H9 (cell line): ENCODE measurements around the gene BAX. TPM values are rescaled to one million over a fixed set of nuclear protein-coding genes. Genes with fewer than 3 reads are reported as not detected.

Experiments
- DNase-seq: peaks from one replicate; pipeline ENCODE4 v3.0.0-alpha.2; 2017
- H2AFZ ChIP-seq: one replicate; pipeline ENCODE4 v1.6.1; 2013; ENCODE audit warnings: mild to moderate bottlenecking, low read length, control low read depth, moderate library complexity
- H2AK5ac ChIP-seq: 2 replicates; pipeline ENCODE4 v1.6.1; 2013; ENCODE audit warnings: low read length, control low read depth, mixed read lengths; ENCODE audit not compliant: insufficient read length
- H2BK120ac ChIP-seq: one replicate; pipeline ENCODE4 v1.6.1; 2013; ENCODE audit warnings: low read depth, mild to moderate bottlenecking, low read length, control low read depth, inconsistent platforms; ENCODE audit not compliant: poor library complexity, severe bottlenecking
- H2BK12ac ChIP-seq: 2 replicates; pipeline ENCODE4 v1.6.1; 2013; ENCODE audit warnings: low read length, control low read depth, mixed read lengths, low read depth; ENCODE audit not compliant: insufficient read length
- H2BK15ac ChIP-seq: 2 replicates; pipeline ENCODE4 v1.6.1; 2013; ENCODE audit warnings: low read depth, low read length, control low read depth
- H2BK20ac ChIP-seq: one replicate; pipeline ENCODE4 v1.6.1; 2013; ENCODE audit warnings: low read depth, mild to moderate bottlenecking, low read length, control low read depth, inconsistent platforms; ENCODE audit not compliant: poor library complexity, severe bottlenecking
- H2BK5ac ChIP-seq: 2 replicates; pipeline ENCODE4 v1.6.1; 2013; ENCODE audit warnings: low read length, control low read depth, mixed read lengths; ENCODE audit not compliant: insufficient read length
- H3K14ac ChIP-seq: 2 replicates; pipeline ENCODE4 v1.6.1; 2013; ENCODE audit warnings: low read length, control low read depth; ENCODE audit not compliant: insufficient read depth
- H3K18ac ChIP-seq: 2 replicates; pipeline ENCODE4 v1.6.1; 2013; ENCODE audit warnings: low read depth, mild to moderate bottlenecking, mixed read lengths, low read length, control low read depth; ENCODE audit not compliant: insufficient read length
- H3K23ac ChIP-seq: 2 replicates; pipeline ENCODE4 v1.6.1; 2013; ENCODE audit warnings: low read length, control low read depth, mixed read lengths, low read depth; ENCODE audit not compliant: insufficient read length
- H3K23me2 ChIP-seq: 2 replicates; pipeline ENCODE4 v1.6.1; 2013; ENCODE audit warnings: low read depth, mild to moderate bottlenecking, mixed read lengths, low read length, control low read depth; ENCODE audit not compliant: insufficient read length, poor library complexity, severe bottlenecking
- H3K27ac ChIP-seq: 2 replicates; pipeline ENCODE4 v1.5.1; 2013; ENCODE audit warnings: low read length, control low read depth, mixed read lengths, low read depth; ENCODE audit not compliant: insufficient read length
- H3K27me3 ChIP-seq: 2 replicates; pipeline ENCODE4 v1.6.1; 2013; ENCODE audit warnings: low read length, control low read depth, inconsistent platforms; ENCODE audit not compliant: insufficient read depth
- H3K4ac ChIP-seq: 2 replicates; pipeline ENCODE4 v1.6.1; 2013; ENCODE audit warnings: low read depth, mild to moderate bottlenecking, control low read depth, inconsistent platforms, low read length, moderate library complexity
- H3K4me1 ChIP-seq: 2 replicates; pipeline ENCODE4 v1.6.1; 2013; ENCODE audit warnings: low read length, control low read depth, inconsistent platforms; ENCODE audit not compliant: insufficient read depth
- H3K4me2 ChIP-seq: 2 replicates; pipeline ENCODE4 v1.6.1; 2013; ENCODE audit warnings: low read length, control low read depth, mixed read lengths; ENCODE audit not compliant: insufficient read length, insufficient read depth
- H3K56ac ChIP-seq: 2 replicates; pipeline ENCODE4 v1.6.1; 2013; ENCODE audit warnings: low read depth, mild to moderate bottlenecking, mixed read lengths, low read length, control low read depth; ENCODE audit not compliant: insufficient read length
- H3K79me1 ChIP-seq: 2 replicates; pipeline ENCODE4 v1.6.1; 2013; ENCODE audit warnings: low read depth, mild to moderate bottlenecking, moderate library complexity, low read length, control low read depth, inconsistent platforms; ENCODE audit not compliant: insufficient read depth, poor library complexity, severe bottlenecking
- H3K79me2 ChIP-seq: 2 replicates; pipeline ENCODE4 v1.6.1; 2013; ENCODE audit warnings: low read length, control low read depth, inconsistent platforms; ENCODE audit not compliant: insufficient read depth
- H3K9ac ChIP-seq: 2 replicates; pipeline ENCODE4 v1.6.1; 2013; ENCODE audit warnings: low read length, control low read depth, mixed read lengths; ENCODE audit not compliant: insufficient read length; ENCODE audit errors: extremely low read depth
- H3K9me3 ChIP-seq: one replicate; pipeline ENCODE4 v1.6.1; 2013; ENCODE audit warnings: low read depth, low read length, inconsistent platforms; ENCODE audit not compliant: control insufficient read depth
- H3T11ph ChIP-seq: one replicate; pipeline ENCODE4 v1.6.1; 2013; ENCODE audit warnings: mild to moderate bottlenecking, low read length, control low read depth, inconsistent platforms
- H4K20me1 ChIP-seq: one replicate; pipeline ENCODE4 v1.6.1; 2013; ENCODE audit not compliant: control insufficient read depth, insufficient read length, insufficient read depth
- H4K5ac ChIP-seq: 2 replicates; pipeline ENCODE4 v1.6.1; 2013; ENCODE audit warnings: low read depth, mild to moderate bottlenecking, mixed read lengths, low read length, control low read depth; ENCODE audit not compliant: insufficient read length
- H4K8ac ChIP-seq: replicated peaks from 2 replicates; pipeline ENCODE4 v1.6.1; 2013; ENCODE audit warnings: low read length, control low read depth, mixed read lengths, low read depth; ENCODE audit not compliant: insufficient read length
- H4K91ac ChIP-seq: 2 replicates; pipeline ENCODE4 v1.6.1; 2013; ENCODE audit warnings: low read depth, mild to moderate bottlenecking, moderate library complexity, mixed read lengths, low read length, control low read depth; ENCODE audit not compliant: insufficient read length
- H3K27ac Mint-ChIP-seq, 3 experiments: 2 replicates in 2 of 3; 3 replicates in 1 of 3; pipeline ENCODE4 v1.8.0; 2020 to 2021; ENCODE audit warnings: mixed read lengths in 3 of 3, mild to moderate bottlenecking in 1 of 3, moderate library complexity in 1 of 3
- H3K27me3 Mint-ChIP-seq: 2 replicates; pipeline ENCODE4 v1.8.0; 2021; ENCODE audit warnings: low read depth, mild to moderate bottlenecking, moderate library complexity, mixed read lengths
- H3K36me3 Mint-ChIP-seq, 3 experiments: 2 replicates in 2 of 3; 3 replicates in 1 of 3; pipeline ENCODE4 v1.8.0; 2020 to 2021; ENCODE audit warnings: low read depth in 3 of 3, mixed read lengths in 3 of 3; ENCODE audit not compliant: insufficient read depth in 1 of 3
- H3K4me1 Mint-ChIP-seq, 2 experiments: 2 replicates each; pipeline ENCODE4 v1.8.0; 2020; ENCODE audit warnings: mixed read lengths in 2 of 2
- H3K4me3 Mint-ChIP-seq, 2 experiments: 2 replicates in 1 of 2; 3 replicates in 1 of 2; pipeline ENCODE4 v1.8.0; 2020 to 2021; ENCODE audit warnings: mild to moderate bottlenecking in 2 of 2, mixed read lengths in 2 of 2, moderate library complexity in 1 of 2
- H3K9me3 Mint-ChIP-seq, 2 experiments: 2 replicates in 1 of 2; 3 replicates in 1 of 2; pipeline ENCODE4 v1.8.0; 2020; ENCODE audit warnings: mild to moderate bottlenecking in 2 of 2, mixed read lengths in 2 of 2, moderate library complexity in 1 of 2
- WGBS: extraction: QIAGEN DNeasy Blood & Tissue Kit; methylation state at CpG from one replicate; pipeline ENCODE4 v1.1.7; 2013; ENCODE audit warnings: missing lambda C conversion rate, low lambda C conversion rate, mixed read lengths; ENCODE audit not compliant: insufficient read length; ENCODE audit errors: extremely low coverage; 5-methylcytosine and 5-hydroxymethylcytosine counted together
- total RNA-seq: library from RNA; stranded (reverse); gene quantifications from 2 replicates; pipeline ENCODE4 v1.2.1, GENCODE V29; 2021
- TF ChIP-seq, protein P1 (sequence below): fragments of 200-600 bp; sonication (generic); conservative IDR thresholded peaks from 3 replicates; pipeline ENCODE4 v1.8.0; 2021; ENCODE audit warnings: antibody characterized with exemption, mild to moderate bottlenecking

The BAX gene
- total RNA-seq, 1 experiment from 2014 or later, result 310 TPM

DNA sequence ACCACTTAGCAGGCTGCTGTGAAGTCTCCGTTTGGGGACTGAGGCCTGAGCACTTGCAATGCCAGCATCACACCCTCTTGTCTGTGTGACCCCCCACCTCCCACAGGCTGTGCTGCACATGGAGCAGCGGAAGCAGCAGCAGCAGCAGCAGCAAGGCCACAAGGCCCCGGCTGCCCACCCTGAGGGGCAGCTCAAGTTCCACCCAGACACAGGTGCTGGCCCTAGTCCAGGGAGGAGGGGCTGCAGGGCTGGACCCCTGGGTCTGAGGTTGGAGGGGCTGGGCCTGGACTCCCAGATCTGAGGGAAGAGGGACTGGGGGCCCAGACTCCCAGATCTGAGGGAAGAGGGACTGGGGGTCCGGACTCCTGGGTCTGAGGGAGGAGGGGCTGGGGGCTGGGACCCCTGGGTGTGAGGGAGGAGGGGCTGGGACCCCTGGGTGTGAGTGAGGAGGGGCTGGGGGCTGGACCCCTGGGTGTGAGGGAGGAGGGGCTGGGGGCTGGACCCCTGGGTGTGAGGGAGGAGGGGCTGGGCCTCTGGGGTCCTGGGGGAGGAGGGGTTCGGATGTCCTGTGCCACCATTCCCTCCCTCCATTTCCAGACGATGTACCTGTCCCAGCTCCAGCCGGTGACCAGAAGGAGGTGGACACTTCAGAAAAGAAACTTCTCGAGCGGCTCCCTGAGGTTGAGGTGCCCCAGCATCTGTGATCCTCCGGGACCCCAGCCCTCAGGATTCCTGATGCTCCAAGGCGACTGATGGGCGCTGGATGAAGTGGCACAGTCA, 32.8 kb upstream of the BAX start:
- H3K23me2 ChIP-seq, result no peaks in the 10 kb centered on the region
- H3K27me3 Mint-ChIP-seq, result no peaks in the 10 kb centered on the region; the same call in 1 of the 2 replicates
- no peak overlapping the region for H3K4me2 ChIP-seq
- no peak overlapping the region for H4K5ac ChIP-seq
- H3K9ac ChIP-seq, result no peak overlapping the region
- H2BK5ac ChIP-seq, result no peak overlapping the region
- H4K91ac ChIP-seq, result no peak overlapping the region
- H3K14ac ChIP-seq, result no peak overlapping the region
- H2BK20ac ChIP-seq, result no peak overlapping the region
- H3K56ac ChIP-seq, result no peak overlapping the region
- no peak overlapping the region for H4K8ac ChIP-seq
- 0 out of 4 replicates have a peak, but pooled peaks cover 2% of the 10 kb centered on the region in 2 experiments for H3K4me1 Mint-ChIP-seq
- no peak for DNase-seq
- no peak overlapping the region for H2BK12ac ChIP-seq
- no peaks in the 10 kb centered on the region for H3K4me1 ChIP-seq
- no peaks in the 10 kb centered on the region for H3K9me3 Mint-ChIP-seq
- H3K79me2 ChIP-seq, result no peaks in the 10 kb centered on the region
- no peak overlapping the region for H3T11ph ChIP-seq
- no peak overlapping the region for H3K23ac ChIP-seq
- H3K36me3 Mint-ChIP-seq, result peaks cover 8 to 40% (median 32%) of the 10 kb centered on the region in 3 experiments
- no peak overlapping the region for H2BK120ac ChIP-seq
- H4K20me1 ChIP-seq, result no peaks in the 10 kb centered on the region
- H3K4ac ChIP-seq, result no peak overlapping the region
- H2BK15ac ChIP-seq, result no peak overlapping the region
- no peaks in the 10 kb centered on the region for H3K79me1 ChIP-seq
- H3K27ac ChIP-seq, result no peak overlapping the region
- TF ChIP-seq, protein P1, sequence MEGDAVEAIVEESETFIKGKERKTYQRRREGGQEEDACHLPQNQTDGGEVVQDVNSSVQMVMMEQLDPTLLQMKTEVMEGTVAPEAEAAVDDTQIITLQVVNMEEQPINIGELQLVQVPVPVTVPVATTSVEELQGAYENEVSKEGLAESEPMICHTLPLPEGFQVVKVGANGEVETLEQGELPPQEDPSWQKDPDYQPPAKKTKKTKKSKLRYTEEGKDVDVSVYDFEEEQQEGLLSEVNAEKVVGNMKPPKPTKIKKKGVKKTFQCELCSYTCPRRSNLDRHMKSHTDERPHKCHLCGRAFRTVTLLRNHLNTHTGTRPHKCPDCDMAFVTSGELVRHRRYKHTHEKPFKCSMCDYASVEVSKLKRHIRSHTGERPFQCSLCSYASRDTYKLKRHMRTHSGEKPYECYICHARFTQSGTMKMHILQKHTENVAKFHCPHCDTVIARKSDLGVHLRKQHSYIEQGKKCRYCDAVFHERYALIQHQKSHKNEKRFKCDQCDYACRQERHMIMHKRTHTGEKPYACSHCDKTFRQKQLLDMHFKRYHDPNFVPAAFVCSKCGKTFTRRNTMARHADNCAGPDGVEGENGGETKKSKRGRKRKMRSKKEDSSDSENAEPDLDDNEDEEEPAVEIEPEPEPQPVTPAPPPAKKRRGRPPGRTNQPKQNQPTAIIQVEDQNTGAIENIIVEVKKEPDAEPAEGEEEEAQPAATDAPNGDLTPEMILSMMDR, result no peak
- H3K27me3 ChIP-seq, result no peaks in the 10 kb centered on the region
- no peak overlapping the region for H2AFZ ChIP-seq
- no peak overlapping the region for H3K18ac ChIP-seq
- no CpG with 5 or more reads among the region's 12 CpGs for WGBS
- no peak overlapping the region for H3K4me3 Mint-ChIP-seq
- no peaks in the 10 kb centered on the region for H3K9me3 ChIP-seq
- H3K27ac Mint-ChIP-seq, result 0 out of 7 replicates have a peak overlapping the region, but pooled peaks of 1 of the 3 experiments have one; percentile 49
- no peak overlapping the region for H2AK5ac ChIP-seq
